Prostate gland (tissue), 2 donors: Measurements from ENCODE around the gene CTDNEP1. TPM values are rescaled to one million over a fixed set of nuclear protein-coding genes. Genes with fewer than 3 reads are reported as not detected.

Experiments
- DNase-seq: peaks from one replicate; pipeline ENCODE4 v3.0.0-alpha.2; 2019; ENCODE audit warnings: low spot score
- H3K27ac ChIP-seq, 2 donors: fragments of 200-600 bp; sonication (generic); 2 replicates each; pipeline ENCODE4 v1.5.1; 2017 to 2019
- H3K27me3 ChIP-seq: fragments of 200-600 bp; sonication (generic); replicated peaks from 2 replicates; pipeline ENCODE4 v1.5.1; 2019; ENCODE audit not compliant: insufficient read depth
- H3K36me3 ChIP-seq, 2 donors: fragments of 200-600 bp; sonication (generic); 1 replicate in 1 of 2; 2 replicates in 1 of 2; pipeline versions ENCODE4 v1.5.1 to v1.8.1; 2017 to 2019
- H3K4me1 ChIP-seq: fragments of 200-600 bp; sonication (generic); replicated peaks from 2 replicates; pipeline ENCODE4 v1.5.1; 2019
- H3K4me3 ChIP-seq, 2 donors: fragments of 200-600 bp; sonication (generic); 2 replicates each; pipeline ENCODE4 v1.5.1; 2017 to 2019
- H3K9me3 ChIP-seq: fragments of 200-600 bp; sonication (generic); 2 replicates; pipeline ENCODE4 v1.5.1; 2017
- POLR2A ChIP-seq: fragments of 450-650 bp; IDR thresholded peaks from one replicate; pipeline ENCODE4 v1.6.1; 2016; ENCODE audit warnings: antibody characterized with exemption, mild to moderate bottlenecking
- POLR2AphosphoS5 ChIP-seq: sonication (generic); formaldehyde crosslinking; IDR thresholded peaks from one replicate; pipeline ENCODE4 v1.6.1; 2017; ENCODE audit warnings: antibody characterized with exemption
- WGBS: methylation state at CpG from one replicate; pipeline ENCODE4 v1.1.5; 2018; 5-methylcytosine and 5-hydroxymethylcytosine counted together
- intact Hi-C: fragments of 100-400 bp; cut with DNase I; formaldehyde crosslinking; loops from one replicate; pipeline ENCODE4 v1.14.2; 2022
- total RNA-seq, 2 donors: library from RNA; depleted of rRNA; stranded (reverse); fragments of >200 nt; gene quantifications; one replicate each; pipeline ENCODE4 v1.1.0, GENCODE V29; 2016
- TF ChIP-seq, protein P1 (sequence below), 4 experiments: fragments of 200-600 bp in 2 of 4; fragments of 450-650 bp in 2 of 4; sonication (generic) in 2 of 4; IDR thresholded peaks; 1 replicate in 3 of 4; 2 replicates in 1 of 4; pipeline ENCODE4 v1.5.1; 2016 to 2019; ENCODE audit warnings: antibody characterized with exemption in 4 of 4, mild to moderate bottlenecking in 2 of 4, moderate library complexity in 2 of 4

The CTDNEP1 gene
- total RNA-seq, 2 donors from 2014 or later = 61.2 to 107 TPM

DNA sequence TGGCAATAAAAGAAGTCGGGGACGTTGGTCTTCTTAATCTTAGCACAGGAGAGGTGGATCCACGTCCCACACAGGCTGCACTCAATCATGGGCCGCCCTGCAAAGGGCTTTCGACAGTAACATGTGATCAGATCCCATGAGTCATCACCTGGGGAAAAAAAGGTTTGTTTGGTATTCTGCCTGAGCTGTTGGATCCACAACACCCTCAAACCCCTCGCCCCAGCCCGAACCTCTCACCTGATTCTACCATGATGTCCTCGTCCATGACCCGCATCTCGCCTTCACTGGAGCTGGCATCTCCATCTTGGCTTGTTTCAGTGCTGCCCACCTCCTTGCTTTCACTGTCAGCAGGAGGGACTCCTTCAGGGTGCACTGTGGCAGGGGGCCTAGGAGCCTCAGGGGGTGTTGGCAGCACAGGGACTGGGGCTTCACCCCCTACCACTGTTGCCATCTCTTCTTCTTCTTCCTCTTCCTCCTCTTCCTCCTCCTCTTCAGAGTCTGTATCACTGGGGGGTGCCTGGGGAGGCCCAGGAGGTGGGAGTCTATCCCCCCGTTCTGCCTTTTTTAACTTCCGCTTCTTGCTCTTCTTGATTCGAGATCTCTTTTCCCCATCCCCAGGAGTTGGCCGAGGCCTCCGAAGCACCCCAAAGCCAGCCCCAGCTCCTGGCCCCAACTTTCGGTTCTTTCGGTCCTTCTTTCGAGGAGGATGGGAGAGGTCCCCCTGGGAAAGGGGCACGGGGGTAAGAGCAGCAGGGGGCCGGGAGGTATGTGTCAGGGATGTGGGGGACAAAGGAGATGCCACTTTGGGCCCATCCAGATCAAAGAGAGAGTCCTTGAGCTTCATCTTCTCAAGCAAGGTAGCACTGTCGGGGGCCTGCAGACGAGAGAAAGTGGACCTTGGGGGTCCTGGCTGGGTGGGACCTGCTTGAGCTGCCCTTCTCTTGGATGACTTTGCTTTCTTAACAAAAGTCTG is 15.6 kb downstream of the CTDNEP1 start:
- no peak for TF ChIP-seq POLR2AphosphoS5
- intact Hi-C loops = loop anchor here (10.0 kb wide), 1 partner anchor 599 kb away; the partner anchor contains the start of gene KDM6B
- peaks cover 14% of the 10 kb centered on the region for H3K4me1 ChIP-seq
- H3K36me3 ChIP-seq = peaks cover 0 to 9% of the 10 kb centered on the region in 2 donors
- no peaks in the 10 kb centered on the region for H3K9me3 ChIP-seq
- peak overlapping the region in 1 of 2 donors; percentile 99 for H3K27ac ChIP-seq
- no peak for DNase-seq
- H3K4me3 ChIP-seq = no peak overlapping the region
- H3K27me3 ChIP-seq = no peaks in the 10 kb centered on the region
- WGBS = 79% methylated on average over 22 of the region's 22 CpGs

DNA sequence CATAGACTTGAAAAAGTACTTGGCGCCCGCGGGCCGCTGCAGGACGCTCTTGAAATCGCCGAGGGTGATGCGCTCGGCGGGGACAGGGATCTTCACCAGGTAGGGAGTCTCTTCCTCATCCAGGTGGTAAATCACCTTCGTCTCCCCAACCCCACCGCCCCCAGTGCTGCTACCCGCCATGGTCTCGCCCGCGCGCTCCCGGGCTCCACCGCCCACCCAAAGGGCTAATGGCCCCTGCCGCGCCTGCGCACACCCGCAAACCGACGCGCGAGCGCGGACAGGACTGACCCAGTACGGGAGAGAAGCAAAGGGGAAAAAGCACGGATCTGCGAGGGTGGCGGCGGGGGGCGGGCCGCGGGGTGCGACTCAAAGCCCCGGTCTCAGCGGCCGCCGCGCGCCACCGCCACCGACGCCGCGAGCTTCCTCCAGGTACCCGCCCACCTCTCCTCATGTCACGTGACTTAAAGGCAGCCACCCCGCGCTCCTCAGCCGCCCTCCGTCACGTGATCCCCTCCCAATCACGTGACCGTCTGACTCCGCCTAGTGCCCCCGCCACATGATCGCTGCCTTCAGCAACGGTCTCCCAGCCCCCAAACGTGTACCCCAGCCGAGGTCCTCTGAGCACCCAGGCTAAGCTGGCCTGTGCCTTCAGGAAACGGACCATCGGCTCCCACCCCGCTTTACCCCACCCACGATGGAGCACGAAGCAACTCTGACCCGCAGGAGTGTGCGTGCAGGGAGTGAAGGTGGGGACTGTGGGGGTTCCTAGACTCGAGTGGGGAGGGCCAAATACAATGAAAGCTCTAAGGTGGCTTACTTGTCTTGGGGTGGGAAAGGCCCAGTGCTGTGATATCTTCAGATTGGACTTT is 17.2 kb downstream of the CTDNEP1 start, which contains the start of gene DVL2:
Gene DVL2 (minus strand): TSS at position 435 of the 869 bp plus-strand sequence. CDS start 255 bp downstream, at position 180.
- Histone ChIP-seq H3K4me1 (peaks cover 7% of the 10 kb centered on the region), H3K9me3 (no peaks in the 10 kb centered on the region), H3K36me3 (peaks cover 0 to 8% of the 10 kb centered on the region in 2 donors), H3K4me3 (peak within 1 kb of the TSS; percentile 95), H3K27ac (peak within 1 kb of the TSS; percentile 96 to 99), H3K27me3 (no peaks in the 10 kb centered on the region)
- intact Hi-C loops = loop anchor here (10.0 kb wide), 1 partner anchor 600 kb away; the partner anchor contains the start of gene KDM6B
- under 1% methylated on average over 68 of the region's 72 CpGs for WGBS
- DNase-seq = peak; percentile 96
- peak; percentile 97 for TF ChIP-seq POLR2AphosphoS5
- TF ChIP-seq, protein P1, sequence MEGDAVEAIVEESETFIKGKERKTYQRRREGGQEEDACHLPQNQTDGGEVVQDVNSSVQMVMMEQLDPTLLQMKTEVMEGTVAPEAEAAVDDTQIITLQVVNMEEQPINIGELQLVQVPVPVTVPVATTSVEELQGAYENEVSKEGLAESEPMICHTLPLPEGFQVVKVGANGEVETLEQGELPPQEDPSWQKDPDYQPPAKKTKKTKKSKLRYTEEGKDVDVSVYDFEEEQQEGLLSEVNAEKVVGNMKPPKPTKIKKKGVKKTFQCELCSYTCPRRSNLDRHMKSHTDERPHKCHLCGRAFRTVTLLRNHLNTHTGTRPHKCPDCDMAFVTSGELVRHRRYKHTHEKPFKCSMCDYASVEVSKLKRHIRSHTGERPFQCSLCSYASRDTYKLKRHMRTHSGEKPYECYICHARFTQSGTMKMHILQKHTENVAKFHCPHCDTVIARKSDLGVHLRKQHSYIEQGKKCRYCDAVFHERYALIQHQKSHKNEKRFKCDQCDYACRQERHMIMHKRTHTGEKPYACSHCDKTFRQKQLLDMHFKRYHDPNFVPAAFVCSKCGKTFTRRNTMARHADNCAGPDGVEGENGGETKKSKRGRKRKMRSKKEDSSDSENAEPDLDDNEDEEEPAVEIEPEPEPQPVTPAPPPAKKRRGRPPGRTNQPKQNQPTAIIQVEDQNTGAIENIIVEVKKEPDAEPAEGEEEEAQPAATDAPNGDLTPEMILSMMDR (IDR thresholded peaks at IDR 0.05) = peak in 1 of 4 experiments; percentile 39
- peak; percentile 96 for TF ChIP-seq POLR2A

DNA sequence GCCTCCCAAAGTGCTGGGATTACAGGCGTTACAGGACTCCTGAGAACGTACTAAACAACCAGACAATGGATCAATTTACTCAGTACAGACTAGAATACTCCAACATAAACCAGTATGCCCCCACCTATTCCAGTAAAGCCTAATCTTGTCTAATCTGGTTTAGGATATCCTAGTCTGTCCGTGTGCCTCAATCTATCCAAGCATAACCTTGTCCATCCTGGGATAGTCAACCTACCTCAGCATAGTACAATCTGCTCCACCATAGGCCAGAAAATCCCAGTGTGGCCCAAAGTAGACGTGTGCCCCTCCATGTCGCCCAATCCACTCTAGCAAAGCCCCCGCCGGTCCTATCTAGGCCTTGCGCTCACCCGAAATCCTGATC is 17.8 kb downstream of the CTDNEP1 start:
- Histone ChIP-seq H3K4me1 (peaks cover 13% of the 10 kb centered on the region), H3K9me3 (no peaks in the 10 kb centered on the region), H3K36me3 (peaks cover 0 to 11% of the 10 kb centered on the region in 2 donors), H3K27me3 (no peaks in the 10 kb centered on the region), H3K27ac (peak overlapping the region; percentile 96 to 99), H3K4me3 (peak overlapping the region; percentile 95)
- no peak for TF ChIP-seq POLR2A
- TF ChIP-seq, protein P1 (IDR thresholded peaks at IDR 0.05) = no peak
- no peak for TF ChIP-seq POLR2AphosphoS5
- intact Hi-C loops = loop anchor here (10.0 kb wide), 1 partner anchor 601 kb away; the partner anchor contains the start of gene KDM6B
- WGBS = 3% methylated on average over 9 of the region's 9 CpGs
- no peak for DNase-seq

DNA sequence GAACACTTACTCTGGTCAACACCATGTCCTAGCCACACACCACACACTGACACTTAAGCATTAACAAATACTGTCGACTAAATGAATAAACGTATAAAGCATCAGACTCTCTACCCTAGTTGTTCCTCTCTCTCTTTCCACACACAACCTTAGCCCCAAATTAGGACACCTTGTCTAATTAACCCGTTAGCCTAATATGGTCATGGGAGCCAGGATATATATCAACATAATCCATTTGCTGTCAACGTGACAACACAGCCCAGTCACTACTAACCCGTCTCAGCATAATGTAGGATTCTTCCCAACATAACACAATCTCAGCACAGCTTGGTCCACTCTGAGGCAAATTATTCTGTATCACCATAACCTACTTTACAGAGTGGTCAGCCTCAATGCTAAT is 19.4 kb downstream of the CTDNEP1 start:
- intact Hi-C loops = loop anchor here (10.0 kb wide), 1 partner anchor 603 kb away; the partner anchor contains the start of gene KDM6B
- H3K27ac ChIP-seq = peak overlapping the region in 1 of 2 donors; percentile 99
- no peak for DNase-seq
- peaks cover 17% of the 10 kb centered on the region for H3K4me1 ChIP-seq
- H3K4me3 ChIP-seq = peak overlapping the region in 1 of 2 donors; percentile 95
- H3K36me3 ChIP-seq = peaks cover 0 to 15% of the 10 kb centered on the region in 2 donors
- H3K9me3 ChIP-seq = no peaks in the 10 kb centered on the region
- TF ChIP-seq POLR2AphosphoS5 = no peak
- TF ChIP-seq, protein P1 (IDR thresholded peaks at IDR 0.05) = no peak
- no peak for TF ChIP-seq POLR2A
- WGBS = 73% methylated on average over 5 of the region's 5 CpGs
- H3K27me3 ChIP-seq = no peaks in the 10 kb centered on the region
